HG02588 (cell line): ENCODE data around the gene DTL.

Experiments
- ATAC-seq: cut with Tn5 transposase; IDR thresholded peaks from one replicate; pipeline ENCODE4 v1.9.1; 2021; ENCODE audit warnings: mild to moderate bottlenecking, moderate library complexity; ENCODE audit not compliant: unreplicated experiment

DTL gene

GRCh38 chr1:212082765-212083406 is 47.3 kb downstream of the DTL start:
- no peak for ATAC-seq

GRCh38 chr1:212089560-212090163 is 54.1 kb downstream of the DTL start:
- no peak for ATAC-seq

GRCh38 chr1:212091438-212092121 is 56.0 kb downstream of the DTL start:
- ATAC-seq: no peak

- ATAC-seq: no peak
These were observed 61.8 kb downstream of the DTL start for GRCh38 chr1:212097360-212097759.

GRCh38 chr1:212098310-212098709 is 62.8 kb downstream of the DTL start:
- no peak for ATAC-seq

GRCh38 chr1:212098771-212099170 is 63.2 kb downstream of the DTL start:
- ATAC-seq: no peak

GRCh38 chr1:212101251-212101650 is 65.7 kb downstream of the DTL start:
- no peak for ATAC-seq

- ATAC-seq: no peak
These were observed 66.2 kb downstream of the DTL start for GRCh38 chr1:212101735-212102134.

- no peak for ATAC-seq
These were observed 69.2 kb downstream of the DTL start for GRCh38 chr1:212104586-212105325.

- no peak for ATAC-seq
These were observed 70.8 kb downstream of the DTL start for GRCh38 chr1:212106286-212106792.

GRCh38 chr1:212107481-212107880 is 71.9 kb downstream of the DTL start:
- ATAC-seq: no peak

- no peak for ATAC-seq
These were observed 72.6 kb downstream of the DTL start for GRCh38 chr1:212108187-212108586.

- no peak for ATAC-seq
These were observed 73.4 kb downstream of the DTL start for GRCh38 chr1:212108981-212109380.

- no peak for ATAC-seq
These were observed 74.2 kb downstream of the DTL start for GRCh38 chr1:212109728-212110127.

GRCh38 chr1:212110617-212111016 is 75.1 kb downstream of the DTL start:
- ATAC-seq: no peak

- no peak for ATAC-seq
These were observed 76.0 kb downstream of the DTL start for GRCh38 chr1:212111536-212111935.

- ATAC-seq: no peak
These were observed 78.2 kb downstream of the DTL start for GRCh38 chr1:212113706-212114105.

- ATAC-seq: no peak
These were observed 82.8 kb downstream of the DTL start for GRCh38 chr1:212118167-212118871.

GRCh38 chr1:212118872-212119260 is 83.3 kb downstream of the DTL start:
- no peak for ATAC-seq

GRCh38 chr1:212119397-212119837 is 83.9 kb downstream of the DTL start:
- ATAC-seq: no peak

- no peak for ATAC-seq
These were observed 84.3 kb downstream of the DTL start for GRCh38 chr1:212119863-212120262.
